ENCODE measurements around the gene KCNQ1.
A peak's percentile ranks its signal among the peaks of the same experiment; 100 is the strongest.

Gene KCNQ1

DNA sequence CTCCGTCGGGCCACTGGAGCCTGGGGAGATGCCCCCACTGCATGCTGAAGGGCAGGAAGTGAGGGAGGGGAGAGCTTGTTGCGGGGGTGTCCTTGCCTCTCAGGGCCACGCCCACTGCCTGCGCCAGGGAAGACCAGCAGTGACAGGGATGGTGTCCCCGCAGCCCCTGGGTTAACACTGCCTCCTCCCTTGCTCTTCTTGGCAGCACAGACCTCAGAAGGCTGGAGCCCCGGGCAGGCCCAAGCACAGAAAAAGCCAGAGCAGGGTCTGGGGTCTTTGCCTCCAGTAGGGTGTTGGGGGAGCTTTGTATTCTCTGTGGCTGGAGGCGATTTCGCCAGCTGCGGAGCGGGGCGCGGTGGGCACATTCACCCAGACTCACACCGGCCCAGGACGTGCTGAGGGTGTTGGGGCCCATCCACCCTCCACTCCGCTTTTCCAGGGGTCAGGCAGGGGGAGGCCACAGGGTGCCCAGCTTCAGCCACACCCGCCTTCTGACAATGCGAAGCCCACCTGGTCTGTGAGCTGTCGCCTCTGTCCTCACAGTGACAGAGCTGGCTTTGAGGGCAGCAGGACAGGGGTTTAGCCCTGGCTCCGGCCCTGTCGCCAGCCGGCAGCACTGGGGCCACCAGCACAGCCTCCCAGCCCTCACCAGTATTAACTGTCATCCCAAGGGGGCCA lies 357.0 kb downstream of the KCNQ1 start:
- DNase-seq (ENCODE audit: low spot score): no peak
- no peak for FAIRE-seq

DNA sequence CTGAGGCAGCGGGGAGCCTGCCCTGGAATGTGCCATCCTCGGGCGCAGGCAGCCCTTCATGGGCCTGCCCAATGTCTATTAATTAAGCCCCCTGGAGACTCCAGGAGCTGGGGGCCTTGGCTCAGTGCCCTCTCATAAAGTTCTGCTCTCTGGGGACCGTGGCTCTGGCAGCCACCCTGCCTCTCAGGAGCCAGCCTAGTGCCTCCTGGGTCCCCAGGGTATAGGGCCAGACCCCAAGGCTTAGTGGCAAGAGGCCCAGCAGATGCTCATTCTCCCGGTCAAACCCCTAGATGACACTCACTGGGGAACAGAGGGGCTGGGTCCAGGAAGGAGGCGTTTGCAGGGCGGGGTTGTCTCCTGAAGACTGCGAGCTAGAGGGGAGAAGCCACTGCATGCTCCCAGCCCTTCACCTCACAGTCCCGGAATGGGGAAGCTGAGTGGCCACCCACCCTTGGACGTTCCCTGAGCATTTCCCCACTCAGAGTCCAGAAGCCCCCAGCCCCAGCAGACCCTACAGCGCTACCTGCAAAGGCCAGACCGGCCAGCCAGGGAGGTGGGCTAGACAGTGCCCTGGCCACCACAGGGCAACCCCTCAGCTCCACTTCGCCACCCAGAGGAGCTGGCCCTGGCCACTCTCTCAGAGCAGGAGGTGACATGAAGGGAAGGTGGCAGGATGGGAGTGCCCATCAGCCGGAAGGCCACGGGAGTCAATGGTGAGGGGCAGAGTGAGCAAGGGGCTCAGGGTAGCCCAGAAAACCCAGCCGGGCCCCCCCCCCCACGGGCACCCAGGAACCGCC lies 357.8 kb downstream of the KCNQ1 start:
- no peak for FAIRE-seq

DNA sequence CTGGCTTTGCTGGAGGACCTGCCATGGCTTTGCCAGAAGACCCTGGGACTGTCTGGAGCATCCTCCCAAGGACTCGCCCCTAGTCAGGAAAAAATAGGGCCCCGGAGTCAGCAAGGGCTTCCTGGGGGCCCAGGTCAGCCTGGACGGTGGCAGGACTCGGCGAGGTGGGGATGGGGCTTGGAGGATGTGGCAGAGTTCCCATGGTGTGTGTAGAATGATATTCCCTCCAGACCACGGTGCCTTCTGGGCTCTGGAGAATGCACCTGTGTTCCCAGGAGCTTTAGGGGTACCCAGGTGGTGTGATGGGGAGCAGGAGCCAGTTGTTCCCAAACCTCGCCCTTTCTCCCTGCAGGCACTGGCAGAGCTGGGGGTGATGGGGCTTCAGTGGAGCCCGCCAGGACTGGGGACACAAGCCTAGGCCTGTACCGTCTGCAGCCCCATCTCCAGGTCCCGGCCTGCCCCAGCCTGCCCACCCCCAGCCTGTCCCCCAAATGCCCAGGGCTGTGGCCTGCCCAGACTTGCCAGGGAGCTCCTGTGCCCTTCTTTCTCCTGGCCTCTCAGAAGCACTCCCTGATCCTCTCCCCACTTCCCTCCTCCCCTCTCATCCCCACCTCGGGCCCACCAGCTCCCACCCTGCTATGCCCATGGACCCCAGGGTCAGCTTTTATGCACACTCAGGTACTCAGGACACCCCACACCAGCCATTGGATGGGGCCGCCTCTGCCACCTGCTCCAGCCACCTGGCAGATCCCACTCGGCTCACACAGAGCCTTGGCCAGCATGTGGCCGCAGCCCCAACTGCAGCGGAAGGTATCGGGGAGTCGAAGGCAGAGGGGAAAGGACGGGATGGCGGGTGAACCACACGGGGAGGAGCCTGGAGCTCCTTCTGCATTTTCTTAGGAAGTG lies 358.6 kb downstream of the KCNQ1 start:
- no peak for DNase-seq (ENCODE audit: low spot score)
- no peak for FAIRE-seq

More for the DNA sequence above, 357.8 kb downstream of the KCNQ1 start:
- DNase-seq (ENCODE audit: low spot score): no peak

DNA sequence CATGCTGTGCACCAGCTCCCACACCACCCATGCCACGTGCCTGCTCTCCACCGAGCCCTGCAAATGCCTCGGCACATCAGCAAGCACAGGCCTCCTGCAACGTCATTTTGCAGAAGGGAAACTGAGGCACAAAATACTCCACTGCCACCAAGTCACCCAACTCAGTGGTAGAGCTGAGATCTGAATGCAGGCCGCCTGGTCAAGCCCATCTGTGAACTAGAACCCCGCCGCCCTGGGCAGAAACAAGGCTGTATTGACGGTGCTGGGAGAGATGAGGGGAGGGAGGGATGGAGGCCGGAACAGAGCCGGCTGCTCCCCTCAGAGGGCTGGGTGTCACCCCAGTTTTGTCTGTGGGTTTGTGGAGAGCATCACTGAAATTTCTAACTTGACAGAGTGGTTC lies 359.4 kb downstream of the KCNQ1 start:
- DNase-seq (ENCODE audit: low spot score): no peak
- FAIRE-seq: no peak

DNA sequence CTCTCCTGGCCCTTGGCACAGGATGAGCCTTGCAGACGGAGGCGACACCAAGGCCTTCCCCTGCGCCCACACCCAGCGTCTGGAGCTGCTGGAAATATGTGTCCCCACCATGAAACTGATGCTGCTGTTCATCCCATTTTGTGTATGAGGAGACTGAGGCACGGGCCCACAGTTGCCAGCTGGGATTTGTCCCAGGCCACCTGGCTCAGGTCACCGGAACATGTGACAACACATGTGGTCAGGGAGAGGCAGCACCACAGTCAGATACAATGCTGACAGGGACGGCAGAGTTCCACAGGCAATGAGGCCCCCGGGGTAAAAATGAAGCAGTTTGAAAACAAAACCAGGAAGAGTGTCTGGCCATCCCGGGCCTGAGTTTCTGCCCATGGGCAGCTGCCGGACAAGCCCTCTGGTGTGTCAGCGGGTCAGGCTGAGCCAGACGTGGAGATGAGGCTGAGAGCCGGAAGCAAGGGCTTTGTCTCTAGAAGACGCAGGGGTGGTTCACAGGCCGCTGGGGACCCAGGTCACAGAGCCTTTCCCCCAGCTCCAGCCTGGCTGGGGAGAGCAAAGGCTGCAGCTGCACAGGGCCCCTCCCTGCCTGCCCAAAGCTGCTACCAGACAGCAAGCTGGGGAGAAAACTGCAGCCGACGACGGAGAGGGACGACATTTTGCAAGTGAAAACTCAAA lies 360.0 kb downstream of the KCNQ1 start:
- FAIRE-seq (no peak), DNase-seq (ENCODE audit: low spot score) (no peak)

DNA sequence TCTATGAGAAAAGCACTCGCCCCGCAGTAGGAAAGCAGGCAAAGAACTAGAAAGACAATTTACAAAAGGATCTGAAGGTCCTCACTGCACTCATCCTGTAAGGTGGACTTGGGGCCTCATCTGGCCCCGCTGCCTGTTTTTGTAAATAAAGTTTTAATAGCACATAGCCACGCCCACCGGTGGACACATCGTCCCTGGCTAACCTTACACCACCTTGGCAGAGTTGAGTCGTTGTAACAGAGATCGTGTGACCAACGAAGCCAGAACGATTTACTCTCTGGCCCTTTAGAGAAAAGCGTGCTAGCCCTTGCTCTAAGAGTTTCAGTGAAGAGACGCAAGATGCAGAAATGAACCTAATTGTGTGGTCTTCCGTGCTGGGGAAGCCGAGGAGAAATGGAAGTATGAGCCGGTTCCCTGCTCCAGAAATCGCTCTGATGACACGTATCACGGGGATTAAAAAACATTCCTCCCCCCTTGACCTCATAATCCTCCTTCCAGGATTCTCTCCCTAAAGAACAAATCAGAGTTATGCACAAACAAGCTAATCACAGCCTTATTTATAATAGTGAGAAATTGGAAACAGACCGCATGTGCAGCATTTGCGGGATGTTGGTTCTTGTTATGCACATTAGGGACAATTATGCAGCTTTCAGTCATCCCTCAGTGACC lies 360.7 kb downstream of the KCNQ1 start:
- DNase-seq (ENCODE audit: low spot score) (no peak), FAIRE-seq (no peak)

DNA sequence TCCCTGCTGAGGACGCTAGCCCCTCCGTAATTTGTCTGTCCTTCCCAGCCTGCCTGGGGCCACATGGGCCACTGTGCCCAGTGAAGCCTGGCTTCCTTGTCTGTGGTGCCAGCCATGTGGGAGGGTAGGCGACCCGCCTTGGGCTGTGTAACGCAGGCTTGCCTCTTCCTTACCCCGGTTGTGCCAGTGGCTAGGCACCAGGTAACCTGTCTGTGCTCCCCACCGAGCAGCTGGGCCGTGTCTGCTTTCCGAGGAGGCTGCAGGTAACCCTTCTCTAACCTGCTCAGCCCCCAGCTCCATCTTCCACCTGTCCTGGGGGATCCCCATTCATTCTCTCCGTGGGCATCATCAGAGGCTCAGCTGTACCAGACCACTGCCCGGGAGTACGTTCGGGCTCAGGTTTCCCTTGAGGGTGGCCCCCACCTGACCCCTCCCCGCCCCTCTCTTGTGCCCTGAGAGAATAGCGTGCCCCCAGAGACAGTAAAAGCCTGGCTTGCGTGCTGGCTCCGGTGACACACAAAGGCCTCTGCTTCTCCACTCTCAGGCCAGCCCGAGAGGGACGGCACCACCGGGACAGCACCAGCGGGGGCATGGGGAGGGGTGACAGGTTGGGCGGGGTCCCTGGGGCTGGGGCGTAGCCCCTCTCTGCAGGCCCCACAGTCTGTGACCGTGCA lies 361.7 kb downstream of the KCNQ1 start:
- no peak for FAIRE-seq

DNA sequence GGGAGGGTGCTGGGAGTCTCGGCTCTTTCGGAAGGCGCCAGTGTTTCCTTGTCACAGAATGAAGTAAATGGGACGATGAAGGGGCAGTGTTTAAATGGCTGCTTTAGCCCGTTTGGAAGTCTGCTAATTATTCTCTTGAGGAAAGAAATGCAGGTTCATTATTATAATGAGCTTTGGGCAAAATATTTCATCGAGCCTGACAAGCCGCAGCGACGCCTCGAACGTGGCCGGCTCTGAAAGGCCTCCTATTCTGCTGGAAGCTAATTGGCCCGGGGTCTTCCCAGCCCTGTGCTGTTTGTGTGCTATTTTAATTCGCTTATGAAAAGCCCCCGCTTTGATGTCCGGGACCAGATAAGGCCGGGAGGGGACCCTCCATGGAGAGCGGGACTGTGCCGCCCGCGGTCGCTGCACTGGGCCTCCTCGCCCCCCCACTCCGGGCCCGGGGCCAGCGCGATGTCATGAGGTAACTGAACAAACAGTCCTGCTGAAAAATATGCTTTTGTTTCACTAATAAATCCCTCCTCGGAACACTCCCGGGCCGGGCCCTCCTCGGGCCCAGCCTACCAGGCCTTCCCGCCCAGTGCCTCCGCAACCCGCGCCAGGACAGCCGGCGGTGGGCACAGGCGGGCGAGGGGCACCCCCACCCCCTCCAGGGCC lies 362.3 kb downstream of the KCNQ1 start:
- peak; percentile 41 for DNase-seq (ENCODE audit: low spot score)

More for the DNA sequence above, 361.7 kb downstream of the KCNQ1 start:
- DNase-seq (ENCODE audit: low spot score): no peak

DNA sequence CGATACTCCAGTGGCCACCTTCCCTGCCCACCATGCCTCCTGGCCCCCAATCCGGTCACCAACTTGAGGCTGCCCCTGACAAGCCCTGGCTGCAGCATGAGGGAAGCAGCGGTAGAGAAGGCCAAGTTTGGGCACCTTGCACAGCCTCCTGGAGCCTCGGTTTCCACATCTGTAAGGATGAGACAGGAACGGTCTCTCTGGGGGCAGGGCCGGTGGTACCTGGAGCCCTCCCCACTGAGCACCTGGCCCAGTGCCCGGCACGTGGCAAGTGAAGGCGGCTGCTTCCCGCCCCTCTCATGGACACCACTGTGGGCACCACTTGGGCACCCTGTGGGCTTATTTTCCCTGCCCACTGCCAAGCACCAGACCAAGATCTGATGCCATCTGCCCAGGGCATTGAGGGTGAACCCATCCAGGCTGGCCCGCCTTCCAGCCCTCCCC lies 363.0 kb downstream of the KCNQ1 start:
- DNase-seq (ENCODE audit: low spot score) (no peak), FAIRE-seq (no peak)

More for the DNA sequence above, 362.3 kb downstream of the KCNQ1 start:
- FAIRE-seq: no peak

DNA sequence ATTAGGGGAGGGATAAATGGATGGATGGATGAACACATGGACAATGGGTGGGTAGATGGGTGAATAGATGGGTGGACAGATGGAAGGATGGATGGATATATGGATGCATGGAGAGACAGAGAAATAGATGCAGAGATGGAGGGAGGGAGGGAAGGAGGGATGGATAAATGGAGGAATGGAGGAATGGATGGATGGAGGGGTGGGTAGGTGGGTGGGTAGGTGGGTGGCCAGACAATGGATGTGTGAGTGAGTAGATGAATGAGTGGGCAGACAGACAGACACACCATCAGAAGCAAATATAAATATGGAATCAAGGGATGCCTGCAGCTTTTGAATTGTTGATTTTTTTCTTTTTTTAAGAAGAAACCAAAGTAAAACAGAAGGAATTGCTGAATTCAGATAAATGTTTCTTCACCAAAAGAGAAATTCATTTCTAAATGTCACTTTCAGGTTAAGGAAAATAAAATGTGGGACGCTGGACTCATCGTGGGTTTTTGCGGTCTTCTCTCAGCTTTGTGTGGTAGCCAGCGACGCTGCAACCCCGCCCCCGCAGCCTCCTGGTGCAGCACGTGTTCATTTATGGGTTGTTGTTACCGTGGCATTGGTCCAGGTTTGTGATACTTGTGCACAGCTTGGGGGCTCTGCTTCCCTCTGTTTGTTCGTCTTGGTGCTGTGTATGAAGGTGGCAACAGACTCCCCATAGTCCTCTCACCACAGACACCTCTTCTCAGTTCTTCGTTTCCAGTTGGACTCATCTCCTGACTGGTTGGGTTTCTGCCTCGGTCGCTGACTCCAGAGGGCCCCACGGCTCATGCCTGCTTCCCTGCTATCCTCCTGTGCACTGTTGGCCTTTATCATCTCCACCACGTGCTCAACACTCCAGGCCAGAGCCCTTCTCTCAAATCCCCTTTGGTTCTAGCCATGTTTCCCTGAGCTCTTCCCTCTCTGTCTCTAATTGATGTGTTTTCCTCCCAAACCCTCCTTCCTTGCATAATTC lies 364.3 kb downstream of the KCNQ1 start:
- DNase-seq (ENCODE audit: low spot score) (no peak), FAIRE-seq (no peak)

DNA sequence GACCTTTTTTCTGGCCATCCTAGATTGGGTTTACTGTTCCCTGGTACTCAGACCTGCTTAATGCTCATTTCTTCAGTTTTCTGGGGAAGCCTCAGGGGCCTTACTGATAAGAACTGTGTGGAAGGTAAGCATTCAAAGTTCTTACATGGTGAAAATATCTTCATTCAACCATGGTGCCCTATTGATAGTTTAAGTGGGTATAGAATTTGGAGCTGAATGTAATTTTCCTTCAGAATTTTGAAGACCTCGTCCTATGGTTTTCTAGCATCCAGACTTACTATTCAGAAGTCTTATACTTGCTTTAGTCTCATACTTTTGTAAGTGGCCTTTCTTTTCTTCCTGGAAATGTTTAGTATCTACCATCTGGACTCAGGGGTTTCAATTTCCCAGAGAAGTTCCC lies 365.0 kb downstream of the KCNQ1 start:
- DNase-seq (ENCODE audit: low spot score) (no peak), FAIRE-seq (no peak)

DNA sequence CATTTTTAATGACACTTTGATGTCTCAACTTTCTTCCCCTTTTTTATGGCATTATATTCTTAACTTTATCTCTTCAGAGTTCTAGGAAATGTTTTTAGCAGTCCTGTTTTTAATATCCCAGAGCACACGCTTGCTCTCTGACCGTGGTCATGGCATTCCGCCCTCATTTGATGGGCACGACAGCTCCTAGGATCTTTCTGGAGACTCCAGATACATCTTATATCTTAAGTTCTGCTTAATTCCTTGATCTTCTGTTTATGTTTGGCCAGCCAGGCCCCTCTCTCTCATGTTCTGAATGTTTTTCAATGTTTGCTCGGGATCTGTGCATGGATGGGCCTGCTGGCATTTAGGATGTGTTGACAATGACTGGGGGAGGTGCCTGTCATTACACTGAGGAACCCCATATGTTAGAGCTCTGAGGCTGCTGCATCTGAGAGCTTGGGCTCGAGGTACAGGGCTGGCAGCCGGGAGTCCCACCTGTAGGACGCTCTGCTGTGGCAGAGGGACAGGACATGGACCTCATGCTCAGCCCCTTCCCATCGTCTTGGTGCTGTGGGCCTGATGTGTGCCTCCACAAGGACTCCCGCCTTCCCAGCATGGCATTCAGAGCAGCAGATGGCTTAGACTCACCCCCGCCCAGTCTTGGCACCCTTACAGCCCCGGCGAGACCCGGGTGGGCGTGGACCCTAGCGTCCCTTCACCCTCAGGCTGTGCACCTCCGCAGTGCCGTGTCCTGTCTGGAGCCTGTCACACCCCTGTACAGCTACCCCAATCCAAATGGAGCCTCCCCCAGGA lies 365.8 kb downstream of the KCNQ1 start:
- no peak for FAIRE-seq
- DNase-seq (ENCODE audit: low spot score): no peak

DNA sequence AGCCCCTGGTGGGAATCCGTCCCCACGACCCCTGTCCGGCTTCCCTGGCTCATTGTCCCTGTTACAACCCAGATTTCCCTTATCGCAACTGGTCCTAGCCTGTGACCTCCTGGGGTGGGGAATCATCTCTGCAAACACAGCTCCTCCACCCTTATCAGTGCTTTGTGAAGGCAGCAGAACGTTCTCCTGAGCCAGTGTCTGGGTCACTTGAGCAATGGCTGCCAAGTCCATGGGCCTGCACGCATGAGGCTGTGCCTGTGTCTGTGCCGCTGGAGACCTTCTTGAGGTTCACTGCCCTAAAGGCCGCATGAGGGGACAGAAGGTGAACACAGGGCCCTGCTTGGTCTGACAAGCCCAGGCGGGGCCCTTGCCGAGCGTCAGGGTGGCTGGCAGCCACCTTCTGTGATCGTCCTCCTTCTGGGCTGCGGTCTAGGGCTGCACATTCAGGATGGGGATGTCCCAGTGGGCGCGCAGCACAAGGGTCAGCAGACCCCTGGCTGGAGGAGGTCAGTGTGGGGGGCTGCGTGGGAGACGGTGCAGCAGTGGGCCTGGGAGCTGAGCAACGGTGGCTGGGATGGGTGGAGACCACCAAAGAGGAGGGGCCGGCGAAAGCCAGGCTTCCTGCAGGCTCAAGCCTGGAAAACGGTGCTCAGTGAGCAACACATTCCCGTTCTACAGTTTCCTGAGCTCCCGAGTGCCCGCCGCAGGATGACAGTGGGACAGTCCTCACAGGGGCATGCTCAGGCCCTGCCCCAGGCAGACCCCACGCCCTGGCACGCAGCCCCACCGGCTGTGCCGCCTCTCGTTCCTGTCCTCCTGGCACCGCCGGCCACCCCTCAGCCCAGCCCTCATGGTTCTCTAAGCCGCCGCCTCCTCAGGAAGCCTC lies 366.6 kb downstream of the KCNQ1 start:
- FAIRE-seq (no peak), DNase-seq (ENCODE audit: low spot score) (no peak)

DNA sequence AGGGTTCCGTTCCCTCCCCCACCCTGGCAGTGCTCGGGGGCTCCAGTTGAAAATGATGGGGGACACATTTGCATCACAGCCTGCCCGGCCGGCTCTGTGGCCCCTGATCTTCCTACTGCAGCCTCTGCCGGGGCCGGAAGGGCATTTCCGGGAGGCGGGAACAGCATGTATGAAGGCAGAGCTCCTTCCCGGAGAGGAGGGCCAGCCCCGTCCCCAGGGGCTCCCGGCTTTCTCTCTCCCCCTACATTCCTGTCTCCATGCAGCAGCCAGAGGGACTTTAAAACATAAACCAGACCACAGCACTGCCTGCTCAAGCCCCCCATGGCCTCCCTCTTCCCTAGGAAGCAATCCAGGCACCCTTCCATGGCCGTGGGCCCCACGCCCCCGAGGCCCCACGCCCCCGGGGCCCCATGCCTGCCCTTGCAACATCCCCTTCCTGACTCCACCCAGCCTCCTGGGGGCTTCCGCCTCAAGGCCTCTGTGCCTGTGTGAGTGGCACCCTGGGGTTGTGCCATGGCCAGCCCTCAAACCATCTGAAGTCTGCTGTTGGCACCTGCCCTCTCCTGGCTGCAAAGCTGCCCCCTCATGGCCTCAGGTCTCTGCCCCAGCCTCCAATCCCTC lies 367.7 kb downstream of the KCNQ1 start:
- no peak for FAIRE-seq

DNA sequence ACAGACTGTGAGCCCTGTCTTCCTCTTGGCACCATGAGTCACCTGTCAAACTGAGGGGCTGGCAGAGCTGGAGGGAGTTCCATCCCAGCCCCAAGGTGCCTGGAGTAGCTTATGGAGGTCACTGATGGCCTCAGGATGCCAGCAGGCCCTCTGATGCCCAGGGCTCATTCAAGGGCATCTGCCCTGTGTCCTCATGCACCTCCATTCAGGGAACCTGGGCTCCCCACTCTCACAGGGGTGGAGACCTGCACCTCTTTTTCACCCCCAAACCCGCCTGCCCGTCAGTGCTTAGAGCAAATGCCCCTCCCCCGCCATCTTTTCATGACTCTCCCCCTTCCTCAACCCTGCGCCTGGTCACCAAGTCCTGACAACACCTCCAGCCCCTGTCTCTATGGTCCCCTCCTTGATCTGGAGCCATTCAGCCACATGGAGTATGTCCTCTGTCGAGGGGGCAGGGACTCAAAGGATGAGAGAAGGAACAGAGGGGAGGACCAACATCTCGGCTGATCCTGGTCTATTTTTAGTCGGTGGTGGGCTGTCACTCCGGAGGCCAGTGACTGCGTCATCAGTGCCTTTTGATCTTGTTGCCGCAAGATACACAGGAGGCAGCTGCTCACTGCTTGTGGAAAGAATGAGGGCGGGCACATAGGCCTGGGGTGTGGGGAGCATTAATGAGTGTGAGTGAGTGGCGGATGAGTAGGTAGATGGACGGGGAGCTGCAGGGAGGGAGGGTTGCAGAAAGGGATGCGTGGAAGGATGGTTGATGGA lies 368.5 kb downstream of the KCNQ1 start:
- no peak for FAIRE-seq
- DNase-seq (ENCODE audit: low spot score): peak; percentile 22

More for the DNA sequence above, 367.7 kb downstream of the KCNQ1 start:
- DNase-seq (ENCODE audit: low spot score): no peak
